Activated naive CD8-positive, alpha-beta T cell treated with anti-CD3 and anti-CD28 coated beads, Interleukin-2, amount 50 U/mL, for 24 hours (primary cell): Measurements from ENCODE around the gene TOE1.

Source experiments
- ATAC-seq: fragments of 150-1000 bp; cut with Tn5 transposase; one replicate; pipeline ENCODE4 v1.10.0; 2021
- DNase-seq: peaks from one replicate; pipeline ENCODE4 v3.0.0; 2021
- H3K27ac Mint-ChIP-seq: one replicate; pipeline ENCODE4 v1.8.0; 2021; ENCODE audit warnings: mild to moderate bottlenecking, mixed read lengths
- H3K27me3 Mint-ChIP-seq: one replicate; pipeline ENCODE4 v1.8.0; 2021; ENCODE audit warnings: mixed read lengths
- H3K36me3 Mint-ChIP-seq: one replicate; pipeline ENCODE4 v1.8.0; 2021; ENCODE audit warnings: low read depth, mixed read lengths
- H3K4me1 Mint-ChIP-seq: one replicate; pipeline ENCODE4 v1.8.0; 2021; ENCODE audit warnings: mixed read lengths
- H3K4me3 Mint-ChIP-seq: one replicate; pipeline ENCODE4 v1.8.0; 2021; ENCODE audit warnings: mild to moderate bottlenecking, moderate library complexity, mixed read lengths
- H3K9me3 Mint-ChIP-seq: one replicate; pipeline ENCODE4 v1.8.0; 2021; ENCODE audit warnings: mixed read lengths

TOE1 gene

GRCh38 chr1:45385302-45385701 is 45.3 kb downstream of the TOE1 start:
- Mint-ChIP-seq H3K4me1 (no peaks in the 10 kb centered on the region), H3K9me3 (no peaks in the 10 kb centered on the region), H3K36me3 (peaks cover 1% of the 10 kb centered on the region), H3K4me3 (no peak overlapping the region), H3K27ac (no peak overlapping the region), H3K27me3 (no peaks in the 10 kb centered on the region)
- DNase-seq, result no peak
- ATAC-seq, result no peak

- Mint-ChIP-seq H3K9me3 (no peaks in the 10 kb centered on the region), H3K4me1 (no peaks in the 10 kb centered on the region), H3K4me3 (no peak overlapping the region), H3K27me3 (no peaks in the 10 kb centered on the region), H3K27ac (no peak overlapping the region), H3K36me3 (peaks cover 1% of the 10 kb centered on the region)
- no peak for ATAC-seq
- no peak for DNase-seq
Measured at GRCh38 chr1:45386219-45386618, 46.2 kb downstream of the TOE1 start.
